ENCODE measurements around the gene JMJD7.

The JMJD7 gene

DNA sequence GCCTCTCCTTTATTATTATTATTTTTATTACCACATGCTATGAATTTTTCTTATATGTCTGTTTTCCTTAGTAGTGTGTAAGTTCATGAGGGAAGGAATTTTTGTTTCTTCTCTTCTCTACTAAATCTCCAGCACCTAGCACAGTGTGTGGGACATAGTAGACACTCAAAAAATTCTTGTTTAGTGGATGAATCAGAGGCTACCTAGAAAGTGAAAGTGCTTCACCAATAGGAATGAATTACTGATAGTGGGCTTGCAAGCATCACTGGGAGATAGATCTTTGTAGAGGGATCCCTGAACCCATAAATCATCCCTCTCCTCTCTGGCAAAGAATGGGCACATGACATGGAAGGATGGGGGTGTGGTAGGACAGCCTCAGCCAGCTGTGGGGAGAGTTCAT, 57.4 kb downstream of the JMJD7 start:
- DNase-seq: no peak

DNA sequence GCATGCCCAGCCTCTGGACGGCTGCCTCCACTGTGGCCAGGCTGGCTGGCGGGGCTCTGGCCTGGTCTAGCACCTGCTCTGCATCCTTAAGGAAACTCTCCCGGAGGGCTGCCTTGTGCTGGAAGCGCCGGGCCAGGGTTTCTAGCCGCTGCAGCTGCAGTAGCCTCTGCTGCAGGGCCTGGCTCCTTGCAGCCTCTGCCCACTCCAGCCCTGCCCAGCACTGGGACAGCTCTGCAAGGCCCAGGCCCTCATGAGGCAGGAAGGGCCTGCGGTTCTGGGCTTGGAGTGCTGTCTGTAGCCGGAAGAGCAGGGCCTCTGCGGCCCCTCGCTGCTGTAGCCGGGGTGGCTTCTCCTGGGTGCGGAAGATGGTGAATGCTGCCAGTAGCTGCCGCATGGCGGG, 57.9 kb downstream of the JMJD7 start:
- DNase-seq: no peak

DNA sequence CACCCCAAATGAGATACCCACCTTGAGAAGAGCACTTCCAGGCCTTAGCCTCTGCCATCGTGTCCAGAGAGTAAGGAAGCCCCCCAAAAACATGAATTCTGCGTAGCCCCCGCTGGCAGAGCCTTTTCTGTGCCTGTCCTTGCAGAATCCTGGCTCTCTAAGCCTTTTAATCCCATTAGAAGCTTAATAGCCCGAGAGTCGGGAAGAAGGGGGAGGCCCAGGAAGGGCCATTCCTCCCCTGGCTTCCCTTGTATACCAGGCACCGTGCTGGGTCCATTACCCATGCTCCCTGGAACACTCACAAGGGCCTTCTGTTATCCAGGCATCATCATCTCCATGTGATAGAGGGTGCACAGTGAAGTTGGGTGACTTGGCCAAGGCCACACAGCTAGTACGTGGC, 58.8 kb downstream of the JMJD7 start:
- DNase-seq: no peak

DNA sequence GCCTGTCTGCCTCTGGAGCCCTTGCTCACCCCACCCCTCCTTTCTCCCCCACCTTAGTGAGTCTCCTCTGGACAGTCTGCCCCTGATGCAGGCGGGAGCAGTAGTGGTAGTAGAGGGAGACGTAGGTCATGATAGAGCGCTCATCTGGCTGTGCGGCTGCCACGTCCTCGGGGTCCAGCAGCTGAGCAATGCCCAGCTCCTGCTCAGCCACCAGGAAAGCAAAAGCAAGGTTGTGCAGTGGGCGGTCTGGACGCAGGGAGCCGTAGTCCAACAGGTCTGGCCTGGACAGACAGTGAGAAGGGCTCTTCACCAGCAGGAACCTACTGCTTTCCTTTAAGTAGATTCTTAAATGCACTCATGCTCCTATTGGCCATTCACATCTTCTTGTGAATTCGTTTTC, 59.3 kb downstream of the JMJD7 start:
- DNase-seq: no peak
